ENCODE measurements around the gene OTOP3. TPM values are rescaled to one million over a fixed set of nuclear protein-coding genes. Genes with fewer than 3 reads are reported as not detected.
"Not testable (repeated sequence)": the region's sequence is repeated elsewhere in the genome, so short reads cannot be mapped to it uniquely, and the experiment has no call there.

OTOP3 gene
- total and polyA plus RNA-seq, 8 donors = 0.15 to 0.65 (median 0.35) TPM

DNA sequence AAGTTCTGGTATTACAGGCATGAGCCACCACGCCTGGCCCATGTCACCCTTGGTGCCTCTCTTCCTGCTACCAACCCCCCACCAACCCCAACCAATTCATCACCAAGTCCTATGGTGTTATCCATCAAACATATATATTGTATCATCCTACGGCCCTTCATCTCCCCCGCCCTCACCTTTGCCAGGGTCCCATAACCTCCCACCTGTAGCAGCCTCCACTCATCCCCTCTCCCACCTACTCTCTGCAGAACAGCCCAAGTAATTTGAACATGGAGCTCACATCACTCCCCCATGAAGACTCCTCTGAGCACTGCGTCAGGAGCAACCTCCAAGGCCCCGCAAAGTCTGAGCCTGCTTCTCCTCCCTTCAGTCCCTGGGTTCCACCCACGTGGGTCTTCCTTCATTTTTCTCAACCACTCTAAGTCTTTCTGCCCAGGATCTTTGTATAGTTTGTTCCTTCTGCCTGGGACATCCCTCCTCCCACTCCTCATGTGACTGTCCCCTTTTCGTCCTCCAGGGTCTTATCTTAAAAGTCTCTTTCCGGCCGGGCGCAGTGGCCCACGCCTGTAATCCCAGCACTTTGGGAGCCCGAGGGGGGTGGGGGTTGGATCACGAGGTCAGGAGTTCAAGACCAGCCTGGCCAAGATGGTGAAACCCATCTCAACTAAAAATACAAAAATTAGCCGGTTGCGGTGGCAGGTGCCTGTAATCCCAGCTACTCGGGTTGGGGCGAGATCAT, 43.9 kb downstream of the OTOP3 start:
- Histone ChIP-seq H3K27ac (no peak overlapping the region), H3K27me3 (no peaks in the 10 kb centered on the region), H3K4me3 (no peak overlapping the region), H3K4me1 (peaks cover 4 to 10% (median 7%) of the 10 kb centered on the region in 3 donors), H3K9me3 (no peaks in the 10 kb centered on the region), H3K36me3 (no peaks in the 10 kb centered on the region)
- FAIRE-seq (no peak), ATAC-seq (no peak), DNase-seq (no peak)
- TF ChIP-seq, protein P1, sequence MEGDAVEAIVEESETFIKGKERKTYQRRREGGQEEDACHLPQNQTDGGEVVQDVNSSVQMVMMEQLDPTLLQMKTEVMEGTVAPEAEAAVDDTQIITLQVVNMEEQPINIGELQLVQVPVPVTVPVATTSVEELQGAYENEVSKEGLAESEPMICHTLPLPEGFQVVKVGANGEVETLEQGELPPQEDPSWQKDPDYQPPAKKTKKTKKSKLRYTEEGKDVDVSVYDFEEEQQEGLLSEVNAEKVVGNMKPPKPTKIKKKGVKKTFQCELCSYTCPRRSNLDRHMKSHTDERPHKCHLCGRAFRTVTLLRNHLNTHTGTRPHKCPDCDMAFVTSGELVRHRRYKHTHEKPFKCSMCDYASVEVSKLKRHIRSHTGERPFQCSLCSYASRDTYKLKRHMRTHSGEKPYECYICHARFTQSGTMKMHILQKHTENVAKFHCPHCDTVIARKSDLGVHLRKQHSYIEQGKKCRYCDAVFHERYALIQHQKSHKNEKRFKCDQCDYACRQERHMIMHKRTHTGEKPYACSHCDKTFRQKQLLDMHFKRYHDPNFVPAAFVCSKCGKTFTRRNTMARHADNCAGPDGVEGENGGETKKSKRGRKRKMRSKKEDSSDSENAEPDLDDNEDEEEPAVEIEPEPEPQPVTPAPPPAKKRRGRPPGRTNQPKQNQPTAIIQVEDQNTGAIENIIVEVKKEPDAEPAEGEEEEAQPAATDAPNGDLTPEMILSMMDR (IDR thresholded peaks at IDR 0.05) = no peak
- WGBS, 2 donors = 75 to 82% methylated on average over 17 of the region's 17 CpGs
- intact Hi-C loops (cut with DNase I) = no loop called here

DNA sequence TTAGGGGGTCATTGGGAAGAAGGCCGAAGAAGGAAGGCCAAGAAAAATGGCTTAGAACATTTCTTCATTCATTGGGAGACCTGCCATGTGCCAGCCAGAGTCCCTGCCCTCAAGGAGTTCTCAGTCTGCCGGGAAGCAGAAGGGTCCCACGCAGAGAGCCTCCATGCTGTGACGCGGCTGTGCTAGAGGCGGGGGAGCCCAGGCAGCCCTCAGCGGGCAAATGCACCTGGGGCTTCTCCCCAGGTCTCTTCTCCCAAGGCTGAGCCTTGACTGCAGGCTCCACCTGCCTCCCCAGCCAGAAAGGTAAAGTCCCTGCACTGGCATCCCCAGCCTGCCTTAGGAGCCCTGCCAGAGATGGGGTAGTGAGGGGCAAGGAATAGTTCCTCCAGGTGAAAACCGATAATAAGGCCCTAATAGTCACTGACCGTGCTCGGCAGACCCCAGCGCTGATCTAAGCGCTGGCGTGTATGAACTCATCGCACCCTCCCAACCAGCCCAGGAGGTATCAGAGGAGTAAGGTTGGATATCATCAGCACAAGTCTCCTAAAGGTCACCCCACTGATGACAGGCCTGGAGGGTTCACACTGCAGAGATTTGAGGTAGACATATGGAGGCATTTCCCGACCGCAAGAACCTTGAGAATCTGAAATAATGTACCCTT, 45.8 kb downstream of the OTOP3 start:
- FAIRE-seq (no peak), DNase-seq (peak in 1 of 6 donors; percentile 39), ATAC-seq (peak in 1 of 4 donors; percentile 9)
- WGBS, 2 donors = 61 to 63% methylated on average over 16 of the region's 16 CpGs
- H3K4me3 ChIP-seq = peak overlapping the region; percentile 37 to 61 (median 56)
- no peaks in the 10 kb centered on the region for H3K9me3 ChIP-seq
- peaks cover 4 to 7% (median 5%) of the 10 kb centered on the region in 3 donors for H3K4me1 ChIP-seq
- peak overlapping the region; percentile 79 to 89 (median 88) for H3K27ac ChIP-seq
- TF ChIP-seq, protein P1 (IDR thresholded peaks at IDR 0.05) = no peak
- no peaks in the 10 kb centered on the region for H3K27me3 ChIP-seq
- H3K36me3 ChIP-seq = no peaks in the 10 kb centered on the region
- intact Hi-C loops (cut with DNase I) = no loop called here

DNA sequence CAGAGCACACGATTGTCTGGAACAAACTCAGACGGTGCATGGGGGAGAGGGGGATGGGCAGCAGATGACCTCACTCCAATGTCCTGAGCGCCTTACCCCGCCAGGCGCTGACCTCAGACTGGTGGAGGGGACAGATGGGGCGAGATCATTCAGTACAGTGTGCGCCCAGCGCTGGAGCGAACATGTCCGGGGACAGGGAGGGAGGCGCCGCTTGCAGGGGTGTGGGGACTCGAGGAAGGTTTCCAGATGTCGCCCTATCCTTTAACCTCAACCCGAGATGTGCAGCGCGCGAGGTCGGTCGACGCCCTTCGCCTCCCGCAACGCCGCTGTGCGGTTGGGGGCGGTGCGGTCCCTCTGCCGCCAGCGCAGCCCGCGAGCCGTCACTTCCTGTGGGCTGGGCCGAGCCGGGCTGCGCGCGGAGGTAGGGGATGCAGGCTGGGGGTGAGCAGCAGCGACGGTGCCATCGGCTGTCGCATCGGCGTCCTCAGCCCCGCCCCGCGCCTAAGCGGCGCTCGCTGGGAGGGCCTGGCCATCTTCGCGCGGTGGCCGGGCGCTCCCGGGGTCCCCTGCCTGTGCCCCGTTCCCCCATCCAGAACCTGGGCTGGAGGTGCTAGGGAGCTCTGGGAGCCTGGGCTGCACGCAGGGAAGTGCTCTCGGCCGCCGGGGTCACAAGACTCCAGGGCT, 46.4 kb downstream of the OTOP3 start:
- ATAC-seq = peak; percentile 91 to 95 (median 93)
- peak overlapping the region; percentile 37 to 61 (median 56) for H3K4me3 ChIP-seq
- H3K4me1 ChIP-seq = peaks cover 5 to 10% (median 8%) of the 10 kb centered on the region in 3 donors
- peak overlapping the region; percentile 79 to 89 (median 88) for H3K27ac ChIP-seq
- DNase-seq = peak; percentile 68 to 91 (median 80)
- TF ChIP-seq, protein P1 (IDR thresholded peaks at IDR 0.05) = no peak
- intact Hi-C loops (cut with DNase I) = no loop called here
- H3K36me3 ChIP-seq = no peaks in the 10 kb centered on the region
- FAIRE-seq = no peak
- WGBS, 2 donors = 0% methylated on average over 55 to 61 of the region's 61 CpGs
- no peaks in the 10 kb centered on the region for H3K9me3 ChIP-seq
- no peaks in the 10 kb centered on the region for H3K27me3 ChIP-seq

DNA sequence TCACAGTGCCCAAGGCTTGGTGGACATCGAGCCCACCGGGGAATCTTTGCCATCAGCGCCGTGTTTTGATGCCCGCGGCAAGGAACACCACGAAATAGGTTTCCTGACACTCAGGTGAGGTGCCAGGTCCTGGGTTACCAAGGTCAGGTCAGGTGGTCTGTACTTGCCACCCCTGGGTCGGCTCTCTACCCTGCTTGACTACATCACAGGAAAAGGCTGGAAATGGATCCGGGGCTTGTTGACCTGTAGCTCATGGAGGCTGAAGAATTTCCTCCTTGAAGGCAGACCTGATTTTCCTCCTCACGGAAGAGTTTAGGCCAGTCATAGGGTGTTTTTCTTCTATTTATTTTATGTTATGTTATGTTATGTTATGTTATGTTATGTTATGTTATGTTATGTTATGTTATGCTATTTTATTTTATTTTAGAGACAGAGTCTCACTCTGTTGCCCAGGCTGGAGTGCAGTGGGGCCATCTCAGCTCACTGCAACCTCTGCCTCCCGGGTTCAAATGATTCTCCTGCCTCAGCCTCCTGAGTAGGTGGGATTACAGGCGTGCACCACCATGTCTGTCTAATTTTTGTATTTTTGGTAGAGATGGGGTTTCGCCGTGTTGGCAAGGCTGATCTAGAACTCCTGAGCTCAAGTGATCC, 47.1 kb downstream of the OTOP3 start:
- peaks cover 5 to 11% (median 9%) of the 10 kb centered on the region in 3 donors for H3K4me1 ChIP-seq
- DNase-seq; FAIRE-seq; intact Hi-C loops (cut with DNase I); H3K27me3 ChIP-seq; H3K36me3 ChIP-seq; H3K9me3 ChIP-seq: not testable (repeated sequence)
- peak overlapping the region; percentile 37 to 61 (median 56) for H3K4me3 ChIP-seq
- peak; percentile 1 to 9 (median 3) for ATAC-seq
- H3K27ac ChIP-seq = peak overlapping the region; percentile 79 to 89 (median 88)
- WGBS, 2 donors = 32 to 33% methylated on average over 14 of the region's 14 CpGs

DNA sequence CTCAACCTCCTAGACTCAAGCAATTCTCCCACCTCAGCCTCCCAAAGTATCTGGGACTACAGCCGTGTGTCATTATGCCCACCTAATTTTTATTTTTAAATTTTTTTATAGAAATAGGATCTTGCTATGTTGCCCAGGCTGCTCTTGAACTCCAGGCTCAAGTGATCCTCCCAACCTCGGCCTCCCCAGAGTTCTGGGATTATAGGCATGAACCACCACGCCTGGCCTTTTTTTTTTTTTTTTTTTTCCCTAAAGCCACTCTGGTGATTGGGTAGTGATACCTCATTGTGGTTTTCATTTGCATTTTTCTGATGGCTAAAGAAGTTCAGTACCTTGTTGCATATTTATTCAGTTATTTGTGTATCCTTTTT, 50.5 kb downstream of the OTOP3 start:
- FAIRE-seq (no peak), DNase-seq (no peak), ATAC-seq (no peak)
- Histone ChIP-seq H3K4me3 (no peak overlapping the region), H3K27me3 (no peaks in the 10 kb centered on the region), H3K36me3 (no peaks in the 10 kb centered on the region), H3K9me3 (no peaks in the 10 kb centered on the region), H3K27ac (no peak overlapping the region), H3K4me1 (peaks cover 5 to 11% (median 9%) of the 10 kb centered on the region in 3 donors)
- WGBS, 2 donors = 88 to 98% methylated on average over 3 of the region's 3 CpGs
- intact Hi-C loops (cut with DNase I) = no loop called here
- TF ChIP-seq, protein P1 (IDR thresholded peaks at IDR 0.05) = no peak

Measured in pancreas (tissue), 10 donors.